Measurements from ENCODE around the gene AGAP3. TPM values are rescaled to one million over a fixed set of nuclear protein-coding genes. Genes with fewer than 3 reads are reported as not detected.

AGAP3 gene
- total RNA-seq, 1 donor from 2014 or later: 156 TPM

GRCh38 chr7:151143261-151144015 is 57.2 kb downstream of the AGAP3 start:
- Histone ChIP-seq H3K79me2 (ENCODE audit: insufficient read depth, low read length) (no peaks in the 10 kb centered on the region), H3K9ac (ENCODE audit: low read length) (no peak overlapping the region), H3K27ac (ENCODE audit: low read depth, low read length) (no peak overlapping the region), H4K20me1 (ENCODE audit: insufficient read depth, low read length) (peaks cover 40% of the 10 kb centered on the region), H3K4me1 (ENCODE audit: insufficient read depth, low read length) (no peaks in the 10 kb centered on the region), H2AFZ (ENCODE audit: low read depth, low read length) (no peak overlapping the region), H3K36me3 (ENCODE audit: insufficient read depth, low read length) (no peaks in the 10 kb centered on the region), H3K27me3 (ENCODE audit: insufficient read depth, low read length) (peaks cover 5% of the 10 kb centered on the region), H3K4me3 (ENCODE audit: insufficient read depth, low read depth, low read length) (no peak overlapping the region), H3K9me3 (ENCODE audit: insufficient read depth, low read depth, low read length) (no peaks in the 10 kb centered on the region), H3K4me2 (ENCODE audit: low read length) (no peak overlapping the region)
- no peak for TF ChIP-seq EZH2 (IDR thresholded peaks at IDR 0.05; ENCODE audit: insufficient read depth, low read length)
- TF ChIP-seq CTCF (IDR thresholded peaks at IDR 0.05; ENCODE audit: insufficient read depth, low read depth, low read length): no peak
- H3K36me3 Mint-ChIP-seq (ENCODE audit: low read depth, unreplicated experiment): peaks cover 24% of the 10 kb centered on the region
- no peaks in the 10 kb centered on the region for H3K4me1 Mint-ChIP-seq (ENCODE audit: low read depth, unreplicated experiment)
- H3K4me3 Mint-ChIP-seq (ENCODE audit: unreplicated experiment): no peak overlapping the region
- H3K27ac Mint-ChIP-seq (ENCODE audit: unreplicated experiment): peak overlapping the region; percentile 58
- H3K27me3 Mint-ChIP-seq (ENCODE audit: low read depth, unreplicated experiment): peaks cover 7% of the 10 kb centered on the region
- DNase-seq (ENCODE audit: low read depth) (no peak), FAIRE-seq (no peak)
- H3K9me3 Mint-ChIP-seq (ENCODE audit: unreplicated experiment): no peaks in the 10 kb centered on the region

GRCh38 chr7:151144387-151144786 is 58.1 kb downstream of the AGAP3 start:
- Histone ChIP-seq H4K20me1 (ENCODE audit: insufficient read depth, low read length) (peaks cover 35% of the 10 kb centered on the region), H3K4me3 (ENCODE audit: insufficient read depth, low read depth, low read length) (no peak overlapping the region), H3K4me2 (ENCODE audit: low read length) (no peak overlapping the region), H3K9me3 (ENCODE audit: insufficient read depth, low read depth, low read length) (no peaks in the 10 kb centered on the region), H3K27me3 (ENCODE audit: insufficient read depth, low read length) (peaks cover 6% of the 10 kb centered on the region), H3K4me1 (ENCODE audit: insufficient read depth, low read length) (no peaks in the 10 kb centered on the region), H3K79me2 (ENCODE audit: insufficient read depth, low read length) (no peaks in the 10 kb centered on the region), H3K27ac (ENCODE audit: low read depth, low read length) (no peak overlapping the region), H2AFZ (ENCODE audit: low read depth, low read length) (no peak overlapping the region), H3K36me3 (ENCODE audit: insufficient read depth, low read length) (no peaks in the 10 kb centered on the region), H3K9ac (ENCODE audit: low read length) (no peak overlapping the region)
- peaks cover 24% of the 10 kb centered on the region for H3K36me3 Mint-ChIP-seq (ENCODE audit: low read depth, unreplicated experiment)
- FAIRE-seq (no peak), DNase-seq (ENCODE audit: low read depth) (no peak)
- no peaks in the 10 kb centered on the region for H3K4me1 Mint-ChIP-seq (ENCODE audit: low read depth, unreplicated experiment)
- TF ChIP-seq EZH2 (IDR thresholded peaks at IDR 0.05; ENCODE audit: insufficient read depth, low read length) (no peak), CTCF (IDR thresholded peaks at IDR 0.05; ENCODE audit: insufficient read depth, low read depth, low read length) (no peak)
- H3K4me3 Mint-ChIP-seq (ENCODE audit: unreplicated experiment): no peak overlapping the region
- peaks cover 12% of the 10 kb centered on the region for H3K27me3 Mint-ChIP-seq (ENCODE audit: low read depth, unreplicated experiment)
- H3K9me3 Mint-ChIP-seq (ENCODE audit: unreplicated experiment): no peaks in the 10 kb centered on the region
- H3K27ac Mint-ChIP-seq (ENCODE audit: unreplicated experiment): no peak overlapping the region

DNA sequence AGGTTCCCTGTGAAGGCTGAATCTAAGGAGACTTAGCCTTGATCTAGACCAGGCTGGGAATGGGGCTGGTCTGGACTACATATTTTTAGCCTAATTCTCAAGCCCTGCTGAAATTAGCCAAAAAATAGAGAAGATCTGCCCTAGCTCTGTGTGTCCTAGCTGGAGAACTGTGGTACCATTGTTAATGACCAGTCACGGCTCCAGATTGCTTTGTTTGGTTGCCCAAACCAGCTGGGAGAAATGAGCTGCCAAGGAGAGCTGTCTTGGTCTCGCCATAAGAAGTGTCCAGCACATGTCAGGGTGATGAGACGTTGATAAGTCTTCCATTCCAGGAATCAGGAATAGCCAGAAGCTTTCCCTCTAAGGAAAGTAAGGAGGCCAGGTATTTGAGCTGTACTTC is 60.5 kb downstream of the AGAP3 start:
- FAIRE-seq (no peak), DNase-seq (ENCODE audit: low read depth) (no peak)
- peaks cover 22% of the 10 kb centered on the region for H3K27me3 ChIP-seq (ENCODE audit: insufficient read depth, low read length)
- no peak overlapping the region for H3K4me2 ChIP-seq (ENCODE audit: low read length)
- H4K20me1 ChIP-seq (ENCODE audit: insufficient read depth, low read length): peaks cover 14% of the 10 kb centered on the region
- no peaks in the 10 kb centered on the region for H3K36me3 ChIP-seq (ENCODE audit: insufficient read depth, low read length)
- H3K79me2 ChIP-seq (ENCODE audit: insufficient read depth, low read length): no peaks in the 10 kb centered on the region
- Mint-ChIP-seq H3K27me3 (ENCODE audit: low read depth, unreplicated experiment) (peaks cover 17% of the 10 kb centered on the region), H3K4me3 (ENCODE audit: unreplicated experiment) (no peak overlapping the region), H3K36me3 (ENCODE audit: low read depth, unreplicated experiment) (peaks cover 21% of the 10 kb centered on the region), H3K4me1 (ENCODE audit: low read depth, unreplicated experiment) (no peaks in the 10 kb centered on the region), H3K9me3 (ENCODE audit: unreplicated experiment) (no peaks in the 10 kb centered on the region), H3K27ac (ENCODE audit: unreplicated experiment) (peak overlapping the region; percentile 23)
- no peak overlapping the region for H2AFZ ChIP-seq (ENCODE audit: low read depth, low read length)
- H3K4me1 ChIP-seq (ENCODE audit: insufficient read depth, low read length): no peaks in the 10 kb centered on the region
- TF ChIP-seq CTCF (IDR thresholded peaks at IDR 0.05; ENCODE audit: insufficient read depth, low read depth, low read length) (no peak), EZH2 (IDR thresholded peaks at IDR 0.05; ENCODE audit: insufficient read depth, low read length) (no peak)
- no peak overlapping the region for H3K9ac ChIP-seq (ENCODE audit: low read length)
- H3K27ac ChIP-seq (ENCODE audit: low read depth, low read length): no peak overlapping the region
- H3K4me3 ChIP-seq (ENCODE audit: insufficient read depth, low read depth, low read length): no peak overlapping the region
- no peaks in the 10 kb centered on the region for H3K9me3 ChIP-seq (ENCODE audit: insufficient read depth, low read depth, low read length)

Measured in astrocyte (in vitro differentiated cells and primary cell).